HG02970 (cell line): ENCODE results near the gene SNTA1.
"Not testable (repeated sequence)": the region's sequence is repeated elsewhere in the genome, so short reads cannot be mapped to it uniquely, and the experiment has no call there.

Source experiments
- ATAC-seq: cut with Tn5 transposase; IDR thresholded peaks from one replicate; pipeline ENCODE4 v1.9.1; 2021; ENCODE audit warnings: mild to moderate bottlenecking, moderate library complexity, moderate number of reproducible peaks; ENCODE audit not compliant: unreplicated experiment, low FRiP score

Gene SNTA1

DNA sequence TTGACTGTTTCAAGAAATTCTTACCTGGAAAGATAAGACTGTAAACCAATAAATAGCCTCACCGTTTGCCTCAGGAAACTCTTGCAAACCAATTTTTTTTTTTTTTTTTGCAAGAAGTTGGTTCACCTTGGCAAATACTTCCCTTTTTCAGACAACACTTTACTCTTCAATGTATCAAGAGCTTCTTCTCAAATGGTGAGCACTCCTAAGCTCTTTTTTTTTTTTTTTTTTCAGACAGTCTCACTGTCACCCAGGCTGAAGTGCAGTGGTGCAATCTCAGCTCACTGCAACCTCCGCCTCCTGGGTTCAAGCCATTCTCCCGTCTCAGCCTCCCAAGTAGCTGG is 22.7 kb upstream of the SNTA1 start:
- no peak for ATAC-seq

DNA sequence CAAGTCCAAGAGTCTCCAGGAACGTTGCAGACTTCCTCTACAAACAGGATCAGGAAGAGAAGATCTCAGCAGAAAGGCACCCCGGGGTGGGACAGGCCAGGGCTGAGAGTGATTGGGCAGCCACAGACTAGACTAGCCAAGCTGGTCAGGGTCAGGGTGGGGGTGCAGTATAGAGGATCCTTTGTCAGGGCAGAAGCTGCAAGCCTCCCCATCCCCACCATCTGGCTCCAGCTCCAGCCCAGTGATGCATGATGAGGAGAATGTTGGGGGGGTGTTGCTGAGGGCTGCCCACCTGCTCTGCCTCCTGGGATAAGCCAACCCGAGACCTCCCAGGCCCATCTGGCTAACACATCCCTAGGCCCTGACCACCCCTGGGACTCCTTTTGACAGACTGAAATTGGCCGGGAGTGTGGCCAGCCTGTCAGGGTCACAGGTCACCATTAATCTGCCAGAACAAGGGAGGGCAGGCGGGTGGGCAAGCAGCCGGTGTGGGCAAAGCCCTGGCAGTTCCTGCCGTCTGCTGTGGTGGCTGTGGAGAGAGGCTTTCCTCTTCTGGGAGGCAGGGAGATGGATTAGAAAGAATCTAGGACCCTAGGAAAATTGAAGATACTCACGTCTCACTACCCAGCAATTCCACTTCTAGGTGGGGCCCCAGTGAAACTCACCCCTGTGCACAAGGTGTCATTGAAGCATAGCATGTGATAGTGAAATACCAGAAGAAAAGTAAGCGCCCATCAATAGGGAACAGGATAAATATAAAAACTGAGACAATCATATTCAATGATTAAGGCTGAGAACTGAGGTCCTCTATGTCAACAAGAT is 22.1 kb upstream of the SNTA1 start:
- no peak for ATAC-seq

DNA sequence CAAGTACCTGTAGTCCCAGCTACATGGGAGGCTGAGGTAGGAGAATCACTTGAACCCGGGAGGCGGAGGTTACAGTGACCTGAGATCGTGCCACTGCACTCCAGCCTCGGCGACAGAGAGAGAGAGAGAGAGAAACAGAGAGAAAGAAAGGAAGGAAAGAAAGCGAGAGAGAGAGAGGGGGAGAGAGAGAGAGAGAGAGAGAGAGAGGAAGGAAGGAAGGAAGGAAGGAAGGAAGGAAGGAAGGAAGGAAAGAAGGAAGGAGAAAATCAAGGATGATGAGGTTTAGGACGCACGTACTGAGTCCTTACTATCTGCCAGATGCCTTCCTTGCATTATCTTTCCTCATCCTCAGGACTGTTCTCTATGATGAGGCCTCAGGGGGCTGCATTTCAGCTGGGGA is 21.2 kb upstream of the SNTA1 start:
- ATAC-seq: not testable (repeated sequence)

- no peak for ATAC-seq
Measured at GRCh38 chr20:33463332-33464101, 20.0 kb upstream of the SNTA1 start.

DNA sequence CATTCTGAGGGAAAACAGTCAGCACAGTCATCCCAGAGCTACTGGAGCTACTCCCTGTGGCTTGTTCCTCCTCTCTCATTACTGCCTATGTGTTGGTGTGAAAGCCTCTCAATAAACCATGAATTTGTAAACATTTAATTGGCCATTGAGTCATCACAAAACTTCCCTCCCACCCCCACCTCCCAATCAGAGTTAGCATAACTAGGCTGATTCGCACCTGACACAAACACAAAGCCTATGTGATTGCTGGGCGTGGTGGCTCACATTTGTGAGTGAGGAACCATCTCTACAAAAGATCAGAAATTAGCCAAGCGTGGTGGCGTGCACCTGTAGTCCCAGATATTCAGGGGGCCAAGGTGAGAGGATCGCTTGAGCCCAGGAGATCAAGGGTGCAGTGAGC is 17.1 kb upstream of the SNTA1 start:
- ATAC-seq: no peak

DNA sequence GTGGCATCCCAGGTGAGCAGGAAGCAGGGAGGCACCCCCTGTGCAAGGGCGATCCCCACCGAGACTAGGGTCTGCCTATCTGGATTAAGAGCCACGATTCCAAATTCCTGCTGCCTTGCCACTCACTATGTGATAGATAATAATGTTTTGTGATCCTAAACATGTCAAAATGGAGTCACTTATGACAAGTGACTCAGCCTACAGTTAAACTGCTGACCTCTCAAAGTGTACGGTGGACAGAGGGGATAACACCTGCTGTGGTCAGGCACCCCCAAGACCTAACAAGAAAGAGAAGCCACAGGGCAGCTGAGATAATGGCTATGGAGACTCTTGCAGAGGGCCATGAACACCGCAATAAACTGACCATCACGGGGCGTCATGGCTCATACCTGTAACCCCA is 16.0 kb upstream of the SNTA1 start:
- ATAC-seq: no peak

DNA sequence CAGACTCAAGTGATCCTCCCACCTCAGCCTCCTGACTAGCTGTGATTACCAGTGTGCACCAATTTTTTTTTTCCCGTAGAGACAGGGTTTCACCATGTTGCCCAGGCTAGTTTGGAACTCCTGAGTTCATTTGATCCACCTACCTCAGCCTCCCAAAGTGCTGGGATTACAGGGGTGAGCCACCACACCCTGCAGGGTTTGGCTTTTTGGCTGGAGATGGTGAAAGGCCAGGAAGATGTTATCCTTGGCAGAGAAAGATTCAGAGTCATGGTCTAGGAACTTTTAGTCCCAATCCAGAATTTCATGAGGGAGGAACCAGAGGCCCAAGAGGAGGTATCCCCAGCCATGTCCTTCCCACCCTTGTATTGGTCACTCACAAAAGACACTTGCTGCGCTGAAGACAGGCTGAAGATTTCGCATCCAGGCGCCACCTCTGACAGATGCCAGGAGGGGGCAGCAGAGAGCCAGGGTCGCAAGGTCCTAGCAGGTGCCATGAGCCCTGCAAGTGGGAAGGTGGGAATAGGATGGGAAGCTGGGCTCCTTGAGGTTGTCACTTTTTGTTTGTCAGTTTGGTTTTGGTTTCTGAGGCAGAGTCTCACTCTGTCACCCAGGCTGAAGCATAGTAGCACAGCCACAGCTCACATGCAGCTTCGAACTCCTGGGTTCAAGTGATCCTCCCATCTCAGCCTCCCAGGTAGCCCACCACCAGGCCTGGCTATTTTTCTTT is 13.5 kb upstream of the SNTA1 start:
- not testable (repeated sequence) for ATAC-seq

GRCh38 chr20:33450867-33451266 is 7.3 kb upstream of the SNTA1 start:
- no peak for ATAC-seq

GRCh38 chr20:33445881-33446625 is 2.5 kb upstream of the SNTA1 start:
- no peak for ATAC-seq

DNA sequence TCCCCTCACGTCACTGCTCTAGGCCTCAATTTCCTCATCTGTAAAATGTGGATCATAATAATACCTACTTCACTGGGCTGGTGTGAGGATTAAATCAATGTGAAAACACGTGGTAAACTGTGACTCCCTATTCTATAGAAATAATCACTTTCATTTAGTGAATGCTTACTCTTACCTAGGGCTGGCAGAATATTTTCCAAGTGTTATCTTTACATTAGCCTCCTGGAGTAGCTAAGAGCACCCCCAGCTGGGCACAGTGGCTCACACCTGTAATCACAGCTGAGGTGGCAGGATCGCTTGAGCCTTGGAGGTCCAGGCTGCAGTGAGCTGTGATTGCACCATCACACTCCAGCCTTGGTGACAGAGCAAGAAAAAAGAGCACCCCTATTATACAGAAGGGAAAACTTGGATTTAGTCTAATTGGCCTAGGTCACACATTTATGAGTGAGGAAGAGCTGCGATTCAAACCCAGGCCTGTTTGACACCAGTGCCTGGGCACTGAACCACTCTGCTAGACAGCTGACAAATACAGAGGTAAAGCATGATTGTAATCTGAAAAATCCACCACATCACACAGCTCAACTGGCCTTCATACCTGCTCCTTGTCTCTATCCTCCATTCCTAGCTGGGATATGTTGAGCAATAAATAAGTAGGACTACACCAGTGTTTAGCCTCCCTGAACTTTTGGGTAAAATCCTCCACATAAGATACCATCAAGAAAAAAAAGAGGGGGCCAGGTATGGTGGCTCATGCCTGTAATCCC is 1.4 kb upstream of the SNTA1 start:
- ATAC-seq: no peak

DNA sequence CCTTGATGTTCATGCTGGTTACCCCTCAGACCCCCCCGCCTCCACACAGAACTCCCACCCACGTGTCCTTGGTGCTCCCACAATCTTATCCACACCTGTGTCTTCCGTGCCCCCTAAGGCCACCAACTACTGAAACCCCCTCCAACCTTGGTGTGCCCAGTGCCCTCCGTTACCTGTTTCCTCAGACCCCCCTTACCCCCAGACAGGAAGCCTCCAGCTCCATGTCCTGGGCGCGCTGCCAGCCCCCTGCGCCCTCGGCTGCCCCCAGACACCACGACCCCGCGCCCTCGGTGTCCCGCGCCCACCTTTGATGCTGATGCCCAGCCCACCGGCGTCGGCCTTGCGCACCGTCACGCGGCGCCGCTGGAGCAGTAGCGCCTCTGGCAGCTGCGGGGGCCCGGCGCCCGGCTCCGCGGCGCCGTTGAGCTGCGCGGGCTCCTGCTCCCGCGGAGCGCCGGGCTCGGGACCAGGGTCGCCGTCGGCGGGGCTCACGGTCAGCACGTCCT is 504 bp downstream of the SNTA1 start:
- ATAC-seq: no peak

DNA sequence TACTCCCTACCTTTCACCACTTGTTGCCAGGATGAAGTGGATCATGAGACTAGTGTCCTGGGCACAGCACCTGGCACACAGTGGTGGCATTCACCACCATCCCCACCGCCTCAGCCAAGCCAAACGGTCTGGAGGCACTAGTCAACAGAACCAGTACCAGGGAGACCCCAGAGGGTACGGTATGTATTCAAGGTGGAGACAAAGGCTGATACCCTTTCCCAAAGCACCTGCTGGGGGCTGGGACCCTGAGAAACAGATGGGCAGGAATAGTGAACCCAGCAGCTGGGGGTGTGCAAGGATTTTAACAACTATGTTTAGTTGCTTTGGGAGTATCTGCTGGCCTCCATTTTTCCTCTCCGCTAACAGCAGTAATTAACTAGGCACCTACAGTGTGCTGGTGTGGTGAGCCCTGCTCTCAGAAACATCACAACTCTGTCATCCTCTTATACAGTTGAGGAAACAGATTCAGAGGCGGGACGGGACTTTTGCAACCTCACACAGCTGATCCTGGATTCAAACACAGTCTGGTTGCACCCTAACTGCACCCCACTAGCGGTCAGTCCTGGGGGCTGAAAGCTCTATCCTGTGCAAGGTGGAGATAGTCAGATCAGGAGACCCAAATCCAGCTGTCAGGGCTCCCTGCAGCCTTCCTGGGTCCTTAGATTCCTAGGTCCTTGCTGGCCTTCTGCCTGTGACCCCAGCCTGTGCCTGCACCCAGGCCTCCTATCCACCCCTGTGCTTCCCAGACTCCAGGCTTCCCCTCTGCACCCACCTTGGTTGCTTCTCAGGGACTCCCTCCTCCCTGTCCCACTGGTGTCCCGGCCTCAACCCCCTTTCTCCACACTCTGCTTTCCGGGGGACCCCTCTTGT is 1.2 kb downstream of the SNTA1 start:
- ATAC-seq: no peak

- ATAC-seq: no peak
Measured at GRCh38 chr20:33441142-33441955, 2.2 kb downstream of the SNTA1 start.

GRCh38 chr20:33440562-33440961 is 3.0 kb downstream of the SNTA1 start:
- not testable (repeated sequence) for ATAC-seq

DNA sequence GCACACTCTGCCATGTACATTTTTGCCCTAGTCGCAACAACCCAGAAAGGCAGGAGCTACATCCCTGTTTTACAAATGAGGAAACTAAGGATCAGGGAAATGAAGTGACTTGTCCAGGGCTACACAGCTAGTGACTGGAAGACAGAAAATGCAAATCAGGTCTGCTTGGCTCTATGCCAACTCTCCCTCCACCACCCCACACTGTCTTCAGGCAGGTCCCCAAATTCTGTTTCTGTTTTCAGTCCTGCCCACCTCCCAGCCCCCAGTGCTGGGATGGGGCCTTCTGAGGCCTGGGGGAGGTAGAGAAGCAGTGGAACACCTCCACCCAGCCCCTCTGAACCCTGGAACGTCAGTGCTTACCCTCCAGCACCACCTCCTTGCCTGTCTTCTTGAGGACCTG is 5.1 kb downstream of the SNTA1 start:
- ATAC-seq: no peak

DNA sequence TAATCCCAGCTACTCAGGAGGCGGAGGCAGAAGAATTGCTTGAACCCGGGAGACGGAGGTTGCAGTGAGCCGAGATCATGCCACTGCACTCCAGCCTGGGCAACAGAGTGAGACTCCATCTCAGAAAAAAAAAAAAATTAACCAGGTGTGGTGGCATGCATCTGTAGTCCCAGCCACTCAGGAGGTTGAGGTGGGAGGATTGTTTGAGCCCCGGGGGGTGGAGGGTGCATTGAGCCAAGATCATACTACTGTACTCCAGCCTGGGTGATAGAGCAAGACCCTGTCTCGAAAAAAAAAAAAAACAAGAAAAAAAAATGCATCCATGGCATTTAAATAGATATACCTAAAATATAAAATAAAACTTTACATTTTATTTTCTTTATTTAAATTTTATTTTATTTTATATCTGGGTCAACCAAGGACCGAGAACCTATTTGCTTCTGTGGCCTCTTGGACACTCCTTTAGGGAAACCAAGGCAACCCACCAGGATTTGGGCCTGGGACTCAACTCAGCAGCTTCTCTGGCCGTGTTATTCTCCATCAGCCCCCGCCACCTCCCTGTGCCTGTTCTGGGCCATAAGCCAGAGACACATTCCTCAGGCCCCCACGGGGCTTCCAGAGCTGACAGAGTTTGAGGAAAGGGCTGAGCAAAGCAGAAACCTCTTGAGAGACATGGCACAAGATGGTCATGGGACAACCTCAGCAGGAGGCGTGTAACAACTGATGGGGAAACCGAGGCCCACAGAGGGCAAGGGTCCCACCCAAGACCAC is 6.2 kb downstream of the SNTA1 start:
- ATAC-seq: no peak

- ATAC-seq: no peak
Measured at GRCh38 chr20:33434434-33434833, 9.1 kb downstream of the SNTA1 start.
